ENCODE data around the gene THOC6.
"Not testable (repeated sequence)": the region's sequence is repeated elsewhere in the genome, so short reads cannot be mapped to it uniquely, and the experiment has no call there.

The THOC6 gene

GRCh38 chr16:3057181-3058138 is 33.6 kb downstream of the THOC6 start:
- no peak for DNase-seq

GRCh38 chr16:3058139-3059030 is 34.5 kb downstream of the THOC6 start:
- peak; percentile 57 for DNase-seq

- DNase-seq: peak; percentile 87
Measured at GRCh38 chr16:3059041-3059722, 35.3 kb downstream of the THOC6 start.

GRCh38 chr16:3059723-3060242 is 35.9 kb downstream of the THOC6 start:
- no peak for DNase-seq

GRCh38 chr16:3060339-3061127 is 36.7 kb downstream of the THOC6 start:
- no peak for DNase-seq

- no peak for DNase-seq
Measured at GRCh38 chr16:3062553-3062952, 38.7 kb downstream of the THOC6 start.

- no peak for DNase-seq
Measured at GRCh38 chr16:3063625-3064386, 40.0 kb downstream of the THOC6 start.

- DNase-seq: peak; percentile 71
Measured at GRCh38 chr16:3065069-3065741, 41.4 kb downstream of the THOC6 start, which contains the start of gene IL32. Gene IL32, plus strand, starts transcription at chr16:3065640. Its CDS starts 172 bp downstream, at chr16:3065812.

- peak; percentile 38 for DNase-seq
Measured at GRCh38 chr16:3065742-3066439, 42.1 kb downstream of the THOC6 start.

- DNase-seq: no peak
Measured at GRCh38 chr16:3066440-3066748, 42.6 kb downstream of the THOC6 start.

GRCh38 chr16:3068487-3068886 is 44.7 kb downstream of the THOC6 start:
- no peak for DNase-seq

- DNase-seq: not testable (repeated sequence)
Measured at GRCh38 chr16:3069146-3069545, 45.3 kb downstream of the THOC6 start.

- DNase-seq: no peak
Measured at GRCh38 chr16:3070608-3071111, 46.8 kb downstream of the THOC6 start.

- DNase-seq: no peak
Measured at GRCh38 chr16:3071655-3072054, 47.8 kb downstream of the THOC6 start.

- not testable (repeated sequence) for DNase-seq
Measured at GRCh38 chr16:3072148-3072547, 48.3 kb downstream of the THOC6 start.

- not testable (repeated sequence) for DNase-seq
Measured at GRCh38 chr16:3072576-3073263, 48.9 kb downstream of the THOC6 start.

- DNase-seq: no peak
Measured at GRCh38 chr16:3073448-3073847, 49.6 kb downstream of the THOC6 start.

GRCh38 chr16:3074860-3075522 is 51.2 kb downstream of the THOC6 start:
- DNase-seq: peak; percentile 59
